Upper lobe of left lung (tissue), 4 donors: ENCODE measurements around the gene KIF26B.

ENCODE experiments used
- CTCF ChIP-seq, 6 experiments: fragments of 450-650 bp in 4 of 6; fragments of 200-600 bp in 2 of 6; sonication (generic) in 2 of 6; IDR thresholded peaks; one replicate each; pipeline ENCODE4 v1.5.1; 2016 to 2019; ENCODE audit warnings: antibody characterized with exemption in 6 of 6
- POLR2A ChIP-seq, 4 donors: fragments of 450-650 bp; IDR thresholded peaks; one replicate each; pipeline ENCODE4 v1.5.1; 2016 to 2017; ENCODE audit warnings: antibody characterized with exemption in 4 of 4, mild to moderate bottlenecking in 2 of 4
- POLR2AphosphoS5 ChIP-seq, 2 donors: sonication (generic); formaldehyde crosslinking; IDR thresholded peaks; one replicate each; pipeline ENCODE4 v1.5.1; 2017; ENCODE audit warnings: antibody characterized with exemption in 2 of 2

- TF ChIP-seq CTCF (IDR thresholded peaks at IDR 0.05) (no peak), POLR2A (IDR thresholded peaks at IDR 0.05) (no peak), POLR2AphosphoS5 (IDR thresholded peaks at IDR 0.05) (no peak)
These were observed 208.8 kb downstream of the KIF26B start for GRCh38 chr1:245363461-245364200.
